Liver (tissue), 3 donors: ENCODE results near the gene NUTF2.

Experiments
- CTCF ChIP-seq: fragments of 150-350 bp; IDR thresholded peaks from 2 replicates; pipeline ENCODE4 v1.5.1; 2017; ENCODE audit warnings: improper control_type of control experiment, low read depth, low read length; ENCODE audit not compliant: missing input control
- JUND ChIP-seq, 2 donors: IDR thresholded peaks; 2 replicates each; pipeline ENCODE4 v1.6.1; 2016; ENCODE audit warnings: antibody characterized with exemption in 2 of 2
- MAX ChIP-seq: IDR thresholded peaks from 2 replicates; pipeline ENCODE4 v1.6.1; 2016; ENCODE audit warnings: antibody characterized with exemption
- donor health status: healthy.
- donor health status: healthy.

- no peak for TF ChIP-seq CTCF
- no peak for TF ChIP-seq MAX
- no peak for TF ChIP-seq JUND (IDR thresholded peaks at IDR 0.05)
These were observed 530 bp downstream of the NUTF2 start, which contains the start of gene CENPT for GRCh38 chr16:67847064-67847861.
